GM12878 (cell line): ENCODE results near the gene SEMA5B. TPM values are rescaled to one million over a fixed set of nuclear protein-coding genes. Genes with fewer than 3 reads are reported as not detected.

ENCODE experiments used
- ATAC-seq: fragments of 200-7000 bp; cut with Tn5 transposase; 3 replicates; pipeline ENCODE4 v1.9.1; 2020; ENCODE audit warnings: mild to moderate bottlenecking, moderate library complexity
- BruUV-seq: library from RNA; stranded (reverse); fragments of 400-500 nt; replicated peaks from 2 replicates; lab custom pipeline; 2021; lab: Mats Ljungman, UMichigan
- CTCF ChIA-PET: fragments of 300-600 bp; sonication (Branson Sonifier 250); formaldehyde crosslinking; extraction: SDS; loops from one replicate; lab custom pipeline; 2021; ENCODE audit warnings: inconsistent platforms; lab: Yijun Ruan, JAX
- POLR2A ChIA-PET: fragments of 350-600 bp; formaldehyde crosslinking; extraction: SDS; loops from one replicate; lab custom pipeline; 2021; ENCODE audit warnings: inconsistent platforms; lab: Charles Lee
- RAD21 ChIA-PET: fragments of 300-600 bp; sonication (Branson Sonifier 250); formaldehyde crosslinking; loops from one replicate; lab custom pipeline; 2023; ENCODE audit warnings: antibody characterized with exemption; ENCODE audit not compliant: unreplicated experiment; lab: Charles Lee
- SMC1A ChIA-PET: fragments of 300-600 bp; sonication (Branson Sonifier 250); formaldehyde crosslinking; loops from one replicate; lab custom pipeline; 2023; ENCODE audit not compliant: unreplicated experiment, uncharacterized antibody; lab: Charles Lee
- DNase-seq: peaks from one replicate; pipeline ENCODE4 v3.0.0-alpha.2; 2011; ENCODE audit warnings: low read depth, low spot score
- FAIRE-seq: peaks from 3 replicates; lab custom pipeline; 2011; peaks lifted over from hg19 to GRCh38; lab: Jason Lieb, UNC
- H2AFZ ChIP-seq: 2 replicates; pipeline ENCODE4 v1.6.0; 2011; ENCODE audit warnings: low read depth, low read length, control low read depth; ENCODE audit not compliant: control insufficient read depth
- H3K27ac ChIP-seq: 2 replicates; pipeline ENCODE4 v1.5.1; 2011; ENCODE audit warnings: control low read depth; ENCODE audit not compliant: control insufficient read depth, insufficient read depth
- H3K27me3 ChIP-seq, 2 experiments: replicated peaks in 1 of 2; 2 replicates each; pipeline versions ENCODE4 v1.6.0 to v1.6.1; 2011; ENCODE audit warnings: low read length in 1 of 2; ENCODE audit not compliant: control insufficient read depth in 2 of 2, insufficient read depth in 2 of 2
- H3K36me3 ChIP-seq, 2 experiments: 2 replicates each; pipeline ENCODE4 v1.5.1; 2011; ENCODE audit warnings: low read length in 1 of 2; ENCODE audit not compliant: control insufficient read depth in 2 of 2, insufficient read depth in 2 of 2
- H3K4me1 ChIP-seq: 2 replicates; pipeline ENCODE4 v1.6.1; 2011; ENCODE audit warnings: mild to moderate bottlenecking, low read length, moderate library complexity, mixed read lengths; ENCODE audit not compliant: control insufficient read depth, insufficient read depth
- H3K4me2 ChIP-seq: 2 replicates; pipeline ENCODE4 v1.6.0; 2011; ENCODE audit warnings: control low read depth; ENCODE audit not compliant: control insufficient read depth, insufficient read depth
- H3K4me3 ChIP-seq: fragments of 200-600 bp; sonication (generic); 2 replicates; pipeline ENCODE4 v1.5.1; 2016
- H3K79me2 ChIP-seq: 2 replicates; pipeline ENCODE4 v1.6.0; 2011; ENCODE audit warnings: low read length; ENCODE audit not compliant: control insufficient read depth, insufficient read depth
- H3K9ac ChIP-seq: 2 replicates; pipeline ENCODE4 v1.8.0; 2011; ENCODE audit warnings: low read length, control low read depth, mixed read lengths; ENCODE audit not compliant: control insufficient read depth, insufficient read depth
- H3K9me3 ChIP-seq: replicated peaks from 3 replicates; pipeline ENCODE4 v1.5.1; 2011; ENCODE audit warnings: mild to moderate bottlenecking, low read length; ENCODE audit not compliant: control insufficient read depth, insufficient read depth
- H4K20me1 ChIP-seq: 2 replicates; pipeline ENCODE4 v1.6.0; 2011; ENCODE audit not compliant: control insufficient read depth, insufficient read depth
- BACH1 ChIP-seq: fragments of 450-650 bp; IDR thresholded peaks from 2 replicates; pipeline ENCODE4 v1.6.1; 2017; ENCODE audit warnings: mild to moderate bottlenecking, borderline replicate concordance
- BCL3 ChIP-seq: IDR thresholded peaks from 2 replicates; pipeline ENCODE4 v1.6.1; 2011; ENCODE audit warnings: borderline replicate concordance, low read depth, mild to moderate bottlenecking, moderate library complexity, low read length; ENCODE audit not compliant: insufficient read depth, poor library complexity, severe bottlenecking
- BMI1 ChIP-seq: fragments of 450-650 bp; IDR thresholded peaks from 2 replicates; pipeline ENCODE4 v1.6.1; 2016; ENCODE audit warnings: mild to moderate bottlenecking, moderate library complexity, borderline replicate concordance
- BRCA1 ChIP-seq: IDR thresholded peaks from 2 replicates; pipeline ENCODE4 v1.6.1; 2011; ENCODE audit warnings: low read depth, low read length, improper control_type of control experiment
- E4F1 ChIP-seq: fragments of 450-650 bp; IDR thresholded peaks from 2 replicates; pipeline ENCODE4 v1.6.1; 2018; ENCODE audit warnings: borderline replicate concordance, mild to moderate bottlenecking; ENCODE audit not compliant: partially characterized antibody
- EGR1 ChIP-seq, 2 experiments: IDR thresholded peaks; 1 replicate in 1 of 2; 2 replicates in 1 of 2; pipeline ENCODE4 v1.6.1; 2011 to 2012; ENCODE audit warnings: low read depth in 2 of 2, low read length in 2 of 2, borderline replicate concordance in 1 of 2, mild to moderate bottlenecking in 1 of 2, moderate library complexity in 1 of 2
- HCFC1 ChIP-seq: fragments of 150-350 bp; IDR thresholded peaks from 2 replicates; pipeline ENCODE4 v1.6.1; 2014; ENCODE audit warnings: low read length
- IKZF2 ChIP-seq, 2 experiments: fragments of 450-650 bp; IDR thresholded peaks; 2 replicates each; pipeline ENCODE4 v1.6.1; 2017; ENCODE audit warnings: mild to moderate bottlenecking in 2 of 2, moderate library complexity in 2 of 2
- JUNB ChIP-seq: IDR thresholded peaks from 2 replicates; pipeline ENCODE4 v1.6.1; 2016; ENCODE audit warnings: antibody characterized with exemption, mild to moderate bottlenecking
- JUND ChIP-seq: IDR thresholded peaks from 2 replicates; pipeline ENCODE4 v1.6.1; 2012; ENCODE audit warnings: low read depth, mild to moderate bottlenecking, low read length, improper control_type of control experiment, moderate library complexity
- KLF5 ChIP-seq: fragments of 450-650 bp; IDR thresholded peaks from 2 replicates; pipeline ENCODE4 v1.6.1; 2014; ENCODE audit warnings: mild to moderate bottlenecking; ENCODE audit not compliant: partially characterized antibody
- LARP7 ChIP-seq: fragments of 450-650 bp; IDR thresholded peaks from 2 replicates; pipeline ENCODE4 v1.6.1; 2017; ENCODE audit warnings: mild to moderate bottlenecking
- MTA2 ChIP-seq: fragments of 450-650 bp; IDR thresholded peaks from 2 replicates; pipeline ENCODE4 v1.6.1; 2016; ENCODE audit warnings: low read depth, mild to moderate bottlenecking, moderate library complexity
- MYB ChIP-seq: fragments of 150-350 bp; IDR thresholded peaks from 2 replicates; pipeline ENCODE4 v1.6.1; 2014; ENCODE audit warnings: mild to moderate bottlenecking, low read depth, low read length, borderline replicate concordance
- RB1 ChIP-seq: fragments of 450-650 bp; formaldehyde crosslinking; IDR thresholded peaks from 2 replicates; pipeline ENCODE4 v1.6.1; 2017; ENCODE audit warnings: mild to moderate bottlenecking, borderline replicate concordance
- SUZ12 ChIP-seq: fragments of 200-600 bp; sonication (generic); IDR thresholded peaks from one replicate; pipeline ENCODE4 v1.6.1; 2018; ENCODE audit warnings: antibody characterized with exemption, mild to moderate bottlenecking; ENCODE audit not compliant: unreplicated experiment
- TAF1 ChIP-seq: IDR thresholded peaks from 2 replicates; pipeline ENCODE4 v1.6.1; 2011; ENCODE audit warnings: mild to moderate bottlenecking, low read depth, low read length, borderline replicate concordance
- ZNF687 ChIP-seq: fragments of 450-650 bp; IDR thresholded peaks from 2 replicates; pipeline ENCODE4 v1.6.1; 2017; ENCODE audit warnings: mild to moderate bottlenecking, moderate library complexity
- WGBS: methylation state at CpG from one replicate; pipeline ENCODE4 v1.1.6; 2016; ENCODE audit warnings: low lambda C conversion rate; ENCODE audit not compliant: insufficient replicate concordance, insufficient coverage; ENCODE audit errors: missing lambda C conversion rate; 5-methylcytosine and 5-hydroxymethylcytosine counted together
- in situ Hi-C: fragments of 300-500 bp; cut with MboI; formaldehyde crosslinking; loops from 9 replicates; pipeline ENCODE4 v1.14.3; 2018; ENCODE audit warnings: mixed read lengths
- intact Hi-C: fragments of 100-400 bp; cut with micrococcal nuclease; formaldehyde crosslinking; loops from one replicate; pipeline ENCODE4 v1.14.2; 2022; ENCODE audit not compliant: unreplicated experiment
- polyA plus RNA-seq, 11 experiments: library from polyadenylated mRNA; depleted of rRNA in 4 of 11; unstranded in 6 of 11; stranded (reverse) in 5 of 11; fragments of >200 nt; fragmentation: Nextera tagmentation in 4 of 11; fragmentation: Illumina TruSeq in 1 of 11; extraction: Ambion mirVana in 4 of 11; extraction: Trizol in 1 of 11; gene quantifications; 1 replicate in 1 of 11; 2 replicates in 10 of 11; pipeline versions ENCODE4 v1.2.1 to v1.2.3, GENCODE V29; 2011 to 2016; ENCODE audit warnings: inconsistent platforms in 2 of 11, missing spikeins in 2 of 11, low read depth in 1 of 11
- total RNA-seq, 4 experiments: library from RNA; depleted of rRNA in 3 of 4; stranded (reverse); fragments of >200 nt in 3 of 4; fragmentation: Illumina TruSeq in 1 of 4; extraction: Trizol in 1 of 4; gene quantifications; 2 replicates each; pipeline versions ENCODE4 v1.2.1 to v1.2.3, GENCODE V29; 2013 to 2021

The SEMA5B gene
- total and polyA plus RNA-seq, 10 of the 15 experiments (the other 5 are each of a cell fraction or from before 2014, with no cell fraction given): 0.05 TPM; not detected in 9

GRCh38 chr3:122961146-122961545, 66.4 kb downstream of the SEMA5B start:
- in situ Hi-C loops: no loop called here
- ChIA-PET POLR2A (no interaction called here), RAD21 (no interaction called here), SMC1A (no interaction called here), CTCF (interaction anchor here (1.3 kb wide), 2 partner anchors 15 to 206 kb away, joined by 3 to 4 read pairs; no protein-coding TSS in a partner anchor)
- no peaks in the 10 kb centered on the region for H3K4me1 ChIP-seq
- no peak overlapping the region for H3K27ac ChIP-seq
- H3K79me2 ChIP-seq: no peaks in the 10 kb centered on the region
- ATAC-seq: no peak
- no peak overlapping the region for H3K4me2 ChIP-seq
- intact Hi-C loops: no loop called here
- TF ChIP-seq HCFC1 (no peak), RB1 (no peak), EGR1 (IDR thresholded peaks at IDR 0.05; ENCODE audit: borderline replicate concordance in 1 of 2, low read depth in 2 of 2, low read length in 2 of 2) (no peak), BACH1 (no peak), TAF1 (no peak), KLF5 (no peak), LARP7 (no peak), MTA2 (no peak), BRCA1 (no peak), ZNF687 (no peak), SUZ12 (no peak), JUND (no peak), IKZF2 (IDR thresholded peaks at IDR 0.05) (no peak), MYB (no peak), BMI1 (no peak), JUNB (no peak), BCL3 (no peak), E4F1 (no peak)
- no peak for DNase-seq
- H3K4me3 ChIP-seq: no peak overlapping the region
- no peaks in the 10 kb centered on the region for H4K20me1 ChIP-seq
- H2AFZ ChIP-seq: no peak overlapping the region
- peaks cover 0 to 2% of the 10 kb centered on the region in 2 experiments; a peak in 3 of 4 replicates for H3K27me3 ChIP-seq
- WGBS: 2% methylated on average over 4 of the region's 4 CpGs
- no TSS peak for BruUV-seq
- FAIRE-seq: no peak
- no peaks in the 10 kb centered on the region for H3K9me3 ChIP-seq
- H3K36me3 ChIP-seq: no peaks in the 10 kb centered on the region
- H3K9ac ChIP-seq: no peak overlapping the region
